ENCODE data around the gene MYORG. TPM values are rescaled to one million over a fixed set of nuclear protein-coding genes. Genes with fewer than 3 reads are reported as not detected.

Gene MYORG
- total and polyA plus RNA-seq, 10 of the 15 experiments (the other 5 are each of a cell fraction or from before 2014, with no cell fraction given), result 0.05 to 0.36 (median 0.10) TPM; not detected in 1

DNA sequence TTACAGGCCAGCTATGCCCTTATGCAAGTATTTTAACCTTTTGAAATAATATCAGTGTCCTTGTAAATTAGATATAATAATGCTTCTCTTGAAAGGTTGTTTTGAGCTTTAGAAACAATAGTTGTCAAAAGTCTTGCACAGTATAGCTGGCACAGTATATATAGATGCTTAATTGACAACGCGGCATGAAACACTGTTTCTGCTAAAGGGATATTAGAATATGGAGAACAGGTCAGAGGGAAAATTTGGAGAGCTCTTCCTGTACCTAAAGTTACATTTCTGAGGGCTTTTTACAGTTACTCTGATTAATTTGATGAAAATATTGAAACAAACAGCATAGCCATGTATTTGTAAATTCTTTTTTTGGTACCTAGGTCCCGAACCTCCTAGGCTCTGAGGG is 42.9 kb downstream of the MYORG start:
- Histone ChIP-seq H3K4me2 (ENCODE audit: control insufficient read depth, insufficient read depth) (no peak overlapping the region), H3K4me1 (ENCODE audit: control insufficient read depth, insufficient read depth, low read length) (no peaks in the 10 kb centered on the region; the same call in 1 of the 2 replicates), H3K27me3 (replicated peaks in 1 of 2; ENCODE audit: control insufficient read depth in 2 of 2, insufficient read depth in 2 of 2, low read length in 1 of 2) (no peaks in the 10 kb centered on the region), H3K9ac (ENCODE audit: control insufficient read depth, insufficient read depth, low read length) (no peak overlapping the region), H3K36me3 (ENCODE audit: control insufficient read depth in 2 of 2, insufficient read depth in 2 of 2, low read length in 1 of 2) (peaks cover 0 to 3% of the 10 kb centered on the region in 2 experiments; a peak in 1 of 4 replicates), H3K79me2 (ENCODE audit: control insufficient read depth, insufficient read depth, low read length) (peaks cover 6% of the 10 kb centered on the region), H3K27ac (ENCODE audit: control insufficient read depth, insufficient read depth) (no peak overlapping the region), H3K4me3 (no peak overlapping the region), H3K9me3 (replicated peaks; ENCODE audit: control insufficient read depth, insufficient read depth, low read length) (no peaks in the 10 kb centered on the region), H2AFZ (ENCODE audit: control insufficient read depth, low read depth, low read length) (no peak overlapping the region), H4K20me1 (ENCODE audit: control insufficient read depth, insufficient read depth) (no peaks in the 10 kb centered on the region)
- ATAC-seq (no peak), DNase-seq (ENCODE audit: low read depth, low spot score) (no peak), FAIRE-seq (no peak)
- no TSS peak for BruUV-seq (replicated peaks)
- ChIA-PET CTCF (interaction anchor here (0.8 to 8.1 kb wide), 6 partner anchors 10 to 81 kb away, joined by 3 to 134 read pairs (median 5); partner anchors contain the start of gene MYORG), SMC1A (ENCODE audit: uncharacterized antibody, unreplicated experiment) (interaction anchor here (0.7 to 6.4 kb wide), 6 partner anchors 16 to 167 kb away, joined by 3 to 73 read pairs (median 3); partner anchors contain the start of gene MYORG), RAD21 (ENCODE audit: unreplicated experiment) (interaction anchor here (0.7 to 2.1 kb wide), 3 partner anchors 43 to 221 kb away, joined by 3 to 7 read pairs (median 6); partner anchors contain the start of gene MYORG), POLR2A (interaction anchor here (1.1 to 1.2 kb wide), 2 partner anchors 10 to 12 kb away, joined by 3 to 7 read pairs; no protein-coding TSS in a partner anchor)
- TF ChIP-seq CHD4 (IDR thresholded peaks at IDR 0.05) (no peak), POLR2AphosphoS5 (IDR thresholded peaks at IDR 0.05; ENCODE audit: low read length) (no peak), REST (IDR thresholded peaks at IDR 0.05; ENCODE audit: low read depth, low read length) (no peak), FOXK2 (IDR thresholded peaks at IDR 0.05) (no peak), BACH1 (IDR thresholded peaks at IDR 0.05; ENCODE audit: borderline replicate concordance) (no peak), ELK1 (IDR thresholded peaks at IDR 0.05; ENCODE audit: low read depth, low read length) (no peak), SPI1 (IDR thresholded peaks at IDR 0.05; ENCODE audit: borderline replicate concordance, insufficient read depth, low read depth, low read length) (no peak), ZNF207 (IDR thresholded peaks at IDR 0.05; ENCODE audit: borderline replicate concordance) (no peak), BCL11A (IDR thresholded peaks at IDR 0.05; ENCODE audit: low read depth, low read length) (no peak)
- TF ChIP-seq, protein P1, sequence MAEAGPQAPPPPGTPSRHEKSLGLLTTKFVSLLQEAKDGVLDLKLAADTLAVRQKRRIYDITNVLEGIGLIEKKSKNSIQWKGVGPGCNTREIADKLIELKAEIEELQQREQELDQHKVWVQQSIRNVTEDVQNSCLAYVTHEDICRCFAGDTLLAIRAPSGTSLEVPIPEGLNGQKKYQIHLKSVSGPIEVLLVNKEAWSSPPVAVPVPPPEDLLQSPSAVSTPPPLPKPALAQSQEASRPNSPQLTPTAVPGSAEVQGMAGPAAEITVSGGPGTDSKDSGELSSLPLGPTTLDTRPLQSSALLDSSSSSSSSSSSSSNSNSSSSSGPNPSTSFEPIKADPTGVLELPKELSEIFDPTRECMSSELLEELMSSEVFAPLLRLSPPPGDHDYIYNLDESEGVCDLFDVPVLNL (IDR thresholded peaks at IDR 0.05; ENCODE audit: low read depth, low read length), result no peak
- TF ChIP-seq, protein P2, sequence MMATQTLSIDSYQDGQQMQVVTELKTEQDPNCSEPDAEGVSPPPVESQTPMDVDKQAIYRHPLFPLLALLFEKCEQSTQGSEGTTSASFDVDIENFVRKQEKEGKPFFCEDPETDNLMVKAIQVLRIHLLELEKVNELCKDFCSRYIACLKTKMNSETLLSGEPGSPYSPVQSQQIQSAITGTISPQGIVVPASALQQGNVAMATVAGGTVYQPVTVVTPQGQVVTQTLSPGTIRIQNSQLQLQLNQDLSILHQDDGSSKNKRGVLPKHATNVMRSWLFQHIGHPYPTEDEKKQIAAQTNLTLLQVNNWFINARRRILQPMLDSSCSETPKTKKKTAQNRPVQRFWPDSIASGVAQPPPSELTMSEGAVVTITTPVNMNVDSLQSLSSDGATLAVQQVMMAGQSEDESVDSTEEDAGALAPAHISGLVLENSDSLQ (IDR thresholded peaks at IDR 0.05), result no peak
- in situ Hi-C loops (cut with MboI) (no loop called here), intact Hi-C loops (cut with micrococcal nuclease; ENCODE audit: unreplicated experiment) (loop anchor here (5.0 kb wide), 1 partner anchor 268 kb away; no protein-coding TSS in a partner anchor)
- WGBS (ENCODE audit: insufficient coverage, insufficient replicate concordance, low lambda C conversion rate, missing lambda C conversion rate), result 51% methylated on average over 3 of the region's 3 CpGs

All from GM12878 (cell line).